Measurements from ENCODE around the gene PRDM15.

Gene PRDM15

GRCh38 chr21:41925767-41926116 lies 46.6 kb upstream of the PRDM15 start:
- no peak for DNase-seq (ENCODE audit: low spot score)
- no peak for TF ChIP-seq CTCF (IDR thresholded peaks at IDR 0.05; ENCODE audit: extremely low read depth, insufficient read depth, missing control alignments)
- in situ Hi-C loops (cut with MboI; ENCODE audit: low pct_unique_long_range_greater_than_20kb, low sequenced_read_pairs, unreplicated experiment) = no loop called here

- DNase-seq (ENCODE audit: low spot score) = no peak
- TF ChIP-seq CTCF (IDR thresholded peaks at IDR 0.05; ENCODE audit: extremely low read depth, insufficient read depth, missing control alignments) = no peak
- in situ Hi-C loops (cut with MboI; ENCODE audit: low pct_unique_long_range_greater_than_20kb, low sequenced_read_pairs, unreplicated experiment) = no loop called here
Observed at GRCh38 chr21:41924368-41924754, 45.2 kb upstream of the PRDM15 start.

GRCh38 chr21:41923631-41924367 lies 44.7 kb upstream of the PRDM15 start:
- no peak for DNase-seq (ENCODE audit: low spot score)
- in situ Hi-C loops (cut with MboI; ENCODE audit: low pct_unique_long_range_greater_than_20kb, low sequenced_read_pairs, unreplicated experiment) = no loop called here

GRCh38 chr21:41923186-41923585 lies 44.0 kb upstream of the PRDM15 start:
- TF ChIP-seq CTCF (IDR thresholded peaks at IDR 0.05; ENCODE audit: extremely low read depth, insufficient read depth, missing control alignments) = no peak
- no peak for DNase-seq (ENCODE audit: low spot score)
- in situ Hi-C loops (cut with MboI; ENCODE audit: low pct_unique_long_range_greater_than_20kb, low sequenced_read_pairs, unreplicated experiment) = no loop called here

More at GRCh38 chr21:41923631-41924367, 44.7 kb upstream of the PRDM15 start:
- TF ChIP-seq CTCF (IDR thresholded peaks at IDR 0.05; ENCODE audit: extremely low read depth, insufficient read depth, missing control alignments) = no peak

GRCh38 chr21:41921021-41921420 lies 41.9 kb upstream of the PRDM15 start:
- TF ChIP-seq CTCF (IDR thresholded peaks at IDR 0.05; ENCODE audit: extremely low read depth, insufficient read depth, missing control alignments) = no peak
- DNase-seq (ENCODE audit: low spot score) = no peak
- in situ Hi-C loops (cut with MboI; ENCODE audit: low pct_unique_long_range_greater_than_20kb, low sequenced_read_pairs, unreplicated experiment) = no loop called here

GRCh38 chr21:41920476-41920875 lies 41.3 kb upstream of the PRDM15 start:
- in situ Hi-C loops (cut with MboI; ENCODE audit: low pct_unique_long_range_greater_than_20kb, low sequenced_read_pairs, unreplicated experiment) = no loop called here
- DNase-seq (ENCODE audit: low spot score) = no peak
- TF ChIP-seq CTCF (IDR thresholded peaks at IDR 0.05; ENCODE audit: extremely low read depth, insufficient read depth, missing control alignments) = no peak

Measured in GM13977 (cell line).